ENCODE data around the gene CHCHD6. TPM values are rescaled to one million over a fixed set of nuclear protein-coding genes. Genes with fewer than 3 reads are reported as not detected.
"Not testable (repeated sequence)": the region's sequence is repeated elsewhere in the genome, so short reads cannot be mapped to it uniquely, and the experiment has no call there.

The CHCHD6 gene
- polyA plus RNA-seq, 4 donors: 2.2 to 15.0 (median 7.4) TPM

GRCh38 chr3:126784254-126784653 lies 80.2 kb downstream of the CHCHD6 start:
- Histone ChIP-seq H3K36me3 (ENCODE audit: control insufficient read depth in 3 of 3, insufficient read depth in 2 of 3, low read depth in 1 of 3, low read length in 3 of 3) (no peaks in the 10 kb centered on the region), H3K4me1 (ENCODE audit: control insufficient read depth in 3 of 3, insufficient read depth in 2 of 3, low read depth in 1 of 3, low read length in 2 of 3) (peaks cover 0 to 3% (median 0%) of the 10 kb centered on the region in 3 donors), H3K9me3 (ENCODE audit: control insufficient read depth in 2 of 2, insufficient read depth in 1 of 2, low read depth in 1 of 2, low read length in 1 of 2) (no peaks in the 10 kb centered on the region), H3K4me3 (ENCODE audit: low read depth in 1 of 3, low read length in 3 of 3) (no peak overlapping the region), H3K27me3 (ENCODE audit: control insufficient read depth in 3 of 3, insufficient read depth in 3 of 3, low read length in 3 of 3) (no peaks in the 10 kb centered on the region), H3K27ac (ENCODE audit: low read depth in 1 of 3, low read length in 2 of 3) (no peak overlapping the region)
- WGBS, 3 donors: 58 to 70% (median 63%) methylated on average over 2 of the region's 2 CpGs
- FAIRE-seq: no peak
- no peak for DNase-seq

- not testable (repeated sequence) for H3K27ac ChIP-seq (ENCODE audit: low read depth in 1 of 3, low read length in 2 of 3); H3K36me3 ChIP-seq (ENCODE audit: control insufficient read depth in 3 of 3, insufficient read depth in 2 of 3, low read depth in 1 of 3, low read length in 3 of 3); DNase-seq; H3K4me3 ChIP-seq (ENCODE audit: low read depth in 1 of 3, low read length in 3 of 3); H3K4me1 ChIP-seq (ENCODE audit: control insufficient read depth in 3 of 3, insufficient read depth in 2 of 3, low read depth in 1 of 3, low read length in 2 of 3); FAIRE-seq; H3K27me3 ChIP-seq (ENCODE audit: control insufficient read depth in 3 of 3, insufficient read depth in 3 of 3, low read length in 3 of 3); H3K9me3 ChIP-seq (ENCODE audit: control insufficient read depth in 2 of 2, insufficient read depth in 1 of 2, low read depth in 1 of 2, low read length in 1 of 2)
- WGBS, 3 donors: 82 to 86% (median 82%) methylated on average over 6 to 7 of the region's 7 CpGs
Observed at GRCh38 chr3:126791320-126791719, 87.3 kb downstream of the CHCHD6 start.

DNA sequence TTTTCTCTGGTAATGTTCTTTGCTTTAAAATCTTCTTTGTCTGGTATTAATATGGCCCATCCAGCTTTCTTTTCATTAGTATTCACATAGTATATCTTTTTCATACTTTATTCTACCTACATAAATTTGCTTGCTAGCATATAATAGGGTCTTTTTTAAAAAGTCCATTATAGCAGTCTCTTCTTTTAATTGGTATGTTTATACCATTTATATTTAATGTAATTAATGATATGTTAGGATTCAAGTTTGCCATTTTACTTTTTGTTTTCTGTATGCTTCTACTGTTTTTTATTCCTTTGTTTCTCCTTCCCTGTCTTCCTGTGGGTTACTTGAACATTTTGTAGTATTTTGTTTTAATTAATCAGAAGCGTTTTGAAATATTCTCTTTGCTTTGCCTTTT lies 89.0 kb downstream of the CHCHD6 start:
- Histone ChIP-seq H3K27me3 (ENCODE audit: control insufficient read depth in 3 of 3, insufficient read depth in 3 of 3, low read length in 3 of 3) (no peaks in the 10 kb centered on the region), H3K9me3 (ENCODE audit: control insufficient read depth in 2 of 2, insufficient read depth in 1 of 2, low read depth in 1 of 2, low read length in 1 of 2) (peaks cover 0 to 11% of the 10 kb centered on the region in 2 donors), H3K4me3 (ENCODE audit: low read depth in 1 of 3, low read length in 3 of 3) (no peak overlapping the region), H3K36me3 (ENCODE audit: control insufficient read depth in 3 of 3, insufficient read depth in 2 of 3, low read depth in 1 of 3, low read length in 3 of 3) (no peaks in the 10 kb centered on the region), H3K4me1 (ENCODE audit: control insufficient read depth in 3 of 3, insufficient read depth in 2 of 3, low read depth in 1 of 3, low read length in 2 of 3) (no peaks in the 10 kb centered on the region), H3K27ac (ENCODE audit: low read depth in 1 of 3, low read length in 2 of 3) (no peak overlapping the region)
- FAIRE-seq (no peak), DNase-seq (no peak)
- 92 to 96% (median 96%) methylated on average over 1 of the region's 1 CpG for WGBS, 3 donors

- Histone ChIP-seq H3K27me3 (ENCODE audit: control insufficient read depth in 3 of 3, insufficient read depth in 3 of 3, low read length in 3 of 3) (no peaks in the 10 kb centered on the region), H3K4me1 (ENCODE audit: control insufficient read depth in 3 of 3, insufficient read depth in 2 of 3, low read depth in 1 of 3, low read length in 2 of 3) (no peaks in the 10 kb centered on the region)
- FAIRE-seq: no peak
Observed at GRCh38 chr3:126797563-126797962, 93.5 kb downstream of the CHCHD6 start.

DNA sequence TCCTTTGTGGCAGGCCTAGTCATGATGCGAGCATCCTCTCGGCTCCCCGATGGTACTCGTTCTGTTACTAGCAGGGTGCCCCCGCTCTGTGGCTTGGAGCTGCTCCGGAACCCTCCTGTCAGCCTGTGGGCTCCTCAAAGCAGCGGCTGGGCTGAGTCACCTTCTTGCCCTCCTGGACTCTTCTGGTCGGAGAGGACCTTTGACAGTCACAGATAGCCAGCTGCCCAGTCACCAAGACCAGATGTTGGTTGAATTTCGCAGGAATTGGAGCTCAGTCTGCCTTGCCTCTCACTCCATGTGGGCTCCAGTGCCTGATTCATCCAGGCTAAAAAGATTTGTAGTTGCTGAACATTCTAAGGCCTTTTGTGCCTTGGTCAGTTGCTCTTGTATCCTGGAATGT lies 94.5 kb downstream of the CHCHD6 start:
- WGBS, 3 donors: 94 to 96% (median 95%) methylated on average over 9 of the region's 9 CpGs
- H3K36me3 ChIP-seq (ENCODE audit: control insufficient read depth in 3 of 3, insufficient read depth in 2 of 3, low read depth in 1 of 3, low read length in 3 of 3): no peaks in the 10 kb centered on the region
- FAIRE-seq (no peak), DNase-seq (no peak)
- H3K9me3 ChIP-seq (ENCODE audit: control insufficient read depth in 2 of 2, insufficient read depth in 1 of 2, low read depth in 1 of 2, low read length in 1 of 2): peaks cover 0 to 16% of the 10 kb centered on the region in 2 donors
- no peaks in the 10 kb centered on the region for H3K27me3 ChIP-seq (ENCODE audit: control insufficient read depth in 3 of 3, insufficient read depth in 3 of 3, low read length in 3 of 3)
- no peak overlapping the region for H3K4me3 ChIP-seq (ENCODE audit: low read depth in 1 of 3, low read length in 3 of 3)
- no peaks in the 10 kb centered on the region for H3K4me1 ChIP-seq (ENCODE audit: control insufficient read depth in 3 of 3, insufficient read depth in 2 of 3, low read depth in 1 of 3, low read length in 2 of 3)
- H3K27ac ChIP-seq (ENCODE audit: low read depth in 1 of 3, low read length in 2 of 3): no peak overlapping the region

More at GRCh38 chr3:126797563-126797962, 93.5 kb downstream of the CHCHD6 start:
- H3K4me3 ChIP-seq (ENCODE audit: low read depth in 1 of 3, low read length in 3 of 3): no peak overlapping the region
- no peak overlapping the region for H3K27ac ChIP-seq (ENCODE audit: low read depth in 1 of 3, low read length in 2 of 3)
- 89 to 95% (median 94%) methylated on average over 7 of the region's 7 CpGs for WGBS, 3 donors
- H3K9me3 ChIP-seq (ENCODE audit: control insufficient read depth in 2 of 2, insufficient read depth in 1 of 2, low read depth in 1 of 2, low read length in 1 of 2): peaks cover 0 to 16% of the 10 kb centered on the region in 2 donors
- DNase-seq: no peak
- no peaks in the 10 kb centered on the region for H3K36me3 ChIP-seq (ENCODE audit: control insufficient read depth in 3 of 3, insufficient read depth in 2 of 3, low read depth in 1 of 3, low read length in 3 of 3)

DNA sequence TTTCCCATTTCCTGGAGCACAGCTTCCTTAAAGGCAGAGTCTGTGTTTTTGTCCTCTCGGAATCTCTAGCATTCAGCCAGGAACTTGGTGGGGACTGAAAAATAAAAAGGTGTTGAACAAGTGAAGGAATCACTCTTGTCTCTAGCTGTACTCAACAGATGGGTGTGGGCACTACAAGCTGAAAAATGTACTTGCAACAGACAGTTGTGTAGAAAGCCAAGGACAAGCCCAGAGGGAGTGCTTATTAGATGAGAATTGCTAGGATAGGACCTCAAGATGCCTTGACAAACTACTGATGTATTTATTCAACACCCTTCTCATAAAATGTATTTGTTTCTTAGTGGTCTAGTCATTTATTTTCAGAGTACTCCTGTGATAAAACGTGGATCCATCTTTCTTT lies 95.1 kb downstream of the CHCHD6 start:
- Histone ChIP-seq H3K27ac (ENCODE audit: low read depth in 1 of 3, low read length in 2 of 3) (no peak overlapping the region), H3K4me1 (ENCODE audit: control insufficient read depth in 3 of 3, insufficient read depth in 2 of 3, low read depth in 1 of 3, low read length in 2 of 3) (no peaks in the 10 kb centered on the region), H3K36me3 (ENCODE audit: control insufficient read depth in 3 of 3, insufficient read depth in 2 of 3, low read depth in 1 of 3, low read length in 3 of 3) (no peaks in the 10 kb centered on the region), H3K4me3 (ENCODE audit: low read depth in 1 of 3, low read length in 3 of 3) (no peak overlapping the region), H3K9me3 (ENCODE audit: control insufficient read depth in 2 of 2, insufficient read depth in 1 of 2, low read depth in 1 of 2, low read length in 1 of 2) (peaks cover 0 to 16% of the 10 kb centered on the region in 2 donors), H3K27me3 (ENCODE audit: control insufficient read depth in 3 of 3, insufficient read depth in 3 of 3, low read length in 3 of 3) (no peaks in the 10 kb centered on the region)
- DNase-seq: no peak
- no peak for FAIRE-seq
- WGBS, 3 donors: 88 to 95% (median 92%) methylated on average over 2 of the region's 2 CpGs

DNA sequence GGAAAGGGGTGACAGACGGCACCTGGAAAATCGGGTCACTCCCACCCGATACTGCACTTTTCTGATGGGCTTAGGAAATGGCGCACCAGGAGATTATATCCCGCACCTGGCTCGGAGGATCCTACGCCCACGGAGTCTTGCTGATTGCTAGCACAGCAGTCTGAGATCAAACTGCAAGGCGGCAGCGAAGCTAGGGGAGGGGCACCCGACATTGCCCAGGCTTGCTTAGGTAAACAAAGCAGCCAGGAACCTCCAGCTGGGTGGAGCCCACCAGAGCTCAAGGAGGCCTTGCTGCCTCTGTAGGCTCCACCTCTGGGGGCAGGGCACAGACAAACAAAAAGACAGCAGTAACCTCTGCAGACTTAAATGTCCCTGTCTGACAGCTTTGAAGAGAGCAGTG lies 97.3 kb downstream of the CHCHD6 start:
- not testable (repeated sequence) for H3K4me3 ChIP-seq (ENCODE audit: low read depth in 1 of 3, low read length in 3 of 3); H3K27ac ChIP-seq (ENCODE audit: low read depth in 1 of 3, low read length in 2 of 3); H3K36me3 ChIP-seq (ENCODE audit: control insufficient read depth in 3 of 3, insufficient read depth in 2 of 3, low read depth in 1 of 3, low read length in 3 of 3); H3K4me1 ChIP-seq (ENCODE audit: control insufficient read depth in 3 of 3, insufficient read depth in 2 of 3, low read depth in 1 of 3, low read length in 2 of 3); DNase-seq; FAIRE-seq; H3K27me3 ChIP-seq (ENCODE audit: control insufficient read depth in 3 of 3, insufficient read depth in 3 of 3, low read length in 3 of 3)
- peaks cover 0 to 16% of the 10 kb centered on the region in 2 donors for H3K9me3 ChIP-seq (ENCODE audit: control insufficient read depth in 2 of 2, insufficient read depth in 1 of 2, low read depth in 1 of 2, low read length in 1 of 2)
- 93 to 97% (median 97%) methylated on average over 11 of the region's 11 CpGs for WGBS, 3 donors

- no peak overlapping the region for H3K4me3 ChIP-seq (ENCODE audit: low read depth in 1 of 3, low read length in 3 of 3)
- WGBS, 3 donors: 86 to 94% (median 89%) methylated on average over 4 of the region's 4 CpGs
- DNase-seq: no peak
- no peaks in the 10 kb centered on the region for H3K9me3 ChIP-seq (ENCODE audit: control insufficient read depth in 2 of 2, insufficient read depth in 1 of 2, low read depth in 1 of 2, low read length in 1 of 2)
- H3K4me1 ChIP-seq (ENCODE audit: control insufficient read depth in 3 of 3, insufficient read depth in 2 of 3, low read depth in 1 of 3, low read length in 2 of 3): no peaks in the 10 kb centered on the region
- H3K27me3 ChIP-seq (ENCODE audit: control insufficient read depth in 3 of 3, insufficient read depth in 3 of 3, low read length in 3 of 3): no peaks in the 10 kb centered on the region
- no peak for FAIRE-seq
- no peaks in the 10 kb centered on the region for H3K36me3 ChIP-seq (ENCODE audit: control insufficient read depth in 3 of 3, insufficient read depth in 2 of 3, low read depth in 1 of 3, low read length in 3 of 3)
- no peak overlapping the region for H3K27ac ChIP-seq (ENCODE audit: low read depth in 1 of 3, low read length in 2 of 3)
Observed at GRCh38 chr3:126807795-126808194, 103.8 kb downstream of the CHCHD6 start.

- Histone ChIP-seq H3K4me3 (ENCODE audit: low read depth in 1 of 3, low read length in 3 of 3) (no peak overlapping the region), H3K36me3 (ENCODE audit: control insufficient read depth in 3 of 3, insufficient read depth in 2 of 3, low read depth in 1 of 3, low read length in 3 of 3) (no peaks in the 10 kb centered on the region), H3K27ac (ENCODE audit: low read depth in 1 of 3, low read length in 2 of 3) (no peak overlapping the region), H3K9me3 (ENCODE audit: control insufficient read depth in 2 of 2, insufficient read depth in 1 of 2, low read depth in 1 of 2, low read length in 1 of 2) (no peaks in the 10 kb centered on the region), H3K27me3 (ENCODE audit: control insufficient read depth in 3 of 3, insufficient read depth in 3 of 3, low read length in 3 of 3) (no peaks in the 10 kb centered on the region), H3K4me1 (ENCODE audit: control insufficient read depth in 3 of 3, insufficient read depth in 2 of 3, low read depth in 1 of 3, low read length in 2 of 3) (no peaks in the 10 kb centered on the region)
- no peak for FAIRE-seq
- DNase-seq: no peak
- WGBS, 3 donors: 92 to 93% (median 93%) methylated on average over 1 of the region's 1 CpG
Observed at GRCh38 chr3:126811530-126811929, 107.5 kb downstream of the CHCHD6 start.
